ENCODE measurements around the gene POU2F2.

POU2F2 gene

GRCh38 chr19:42132030-42132628 lies at the start of gene POU2F2:
Gene POU2F2, minus strand, starts transcription at chr19:42132446. Its CDS starts 35 bp downstream, at chr19:42132411.
- DNase-seq: no peak

GRCh38 chr19:42178791-42179674 lies 46.8 kb upstream of the POU2F2 start:
- DNase-seq: no peak

- no peak for DNase-seq
These were observed 45.4 kb upstream of the POU2F2 start for GRCh38 chr19:42177686-42178019.

GRCh38 chr19:42176990-42177685 lies 44.9 kb upstream of the POU2F2 start:
- DNase-seq: peak; percentile 76

- DNase-seq: peak; percentile 68
These were observed 44.4 kb upstream of the POU2F2 start for GRCh38 chr19:42176649-42176989.

- DNase-seq: no peak
These were observed 43.9 kb upstream of the POU2F2 start for GRCh38 chr19:42175952-42176648.

- DNase-seq: no peak
These were observed 42.9 kb upstream of the POU2F2 start for GRCh38 chr19:42174958-42175734.

GRCh38 chr19:42174188-42174587 lies 41.9 kb upstream of the POU2F2 start:
- no peak for DNase-seq

- no peak for DNase-seq
These were observed 41.4 kb upstream of the POU2F2 start for GRCh38 chr19:42173695-42174094.

- DNase-seq: no peak
These were observed 40.0 kb upstream of the POU2F2 start for GRCh38 chr19:42172261-42172660.

- no peak for DNase-seq
These were observed 38.5 kb upstream of the POU2F2 start for GRCh38 chr19:42170715-42171114.

- DNase-seq: no peak
These were observed 37.5 kb upstream of the POU2F2 start for GRCh38 chr19:42169486-42170413.

GRCh38 chr19:42168206-42168605 lies 36.0 kb upstream of the POU2F2 start:
- no peak for DNase-seq

- no peak for DNase-seq
These were observed 34.1 kb upstream of the POU2F2 start for GRCh38 chr19:42166316-42166715.

- DNase-seq: no peak
These were observed 32.9 kb upstream of the POU2F2 start for GRCh38 chr19:42165146-42165545.

GRCh38 chr19:42161616-42162263 lies 29.5 kb upstream of the POU2F2 start:
- no peak for DNase-seq

- DNase-seq: no peak
These were observed 27.7 kb upstream of the POU2F2 start for GRCh38 chr19:42159942-42160341.

GRCh38 chr19:42158926-42159325 lies 26.7 kb upstream of the POU2F2 start:
- DNase-seq: no peak

GRCh38 chr19:42156571-42156970 lies 24.3 kb upstream of the POU2F2 start:
- DNase-seq: no peak

GRCh38 chr19:42155796-42156195 lies 23.6 kb upstream of the POU2F2 start:
- no peak for DNase-seq

Measured in OCI-M1 (cell line).